HepG2 (cell line): ENCODE measurements around the gene PCDHGB2. TPM values are rescaled to one million over a fixed set of nuclear protein-coding genes. Genes with fewer than 3 reads are reported as not detected.
A peak's percentile ranks its signal among the peaks of the same experiment; 100 is the strongest.

Experiments used
- FOXM1 ChIP-seq: sonication (generic); formaldehyde crosslinking; IDR thresholded peaks from 2 replicates; pipeline ENCODE4 v1.5.0; 2020; ENCODE audit warnings: missing genetic modification reagents
- HMGXB3 ChIP-seq: sonication (generic); formaldehyde crosslinking; IDR thresholded peaks from 2 replicates; pipeline ENCODE4 v1.4.0; 2020; ENCODE audit warnings: missing genetic modification reagents, borderline replicate concordance
- MAFF ChIP-seq: IDR thresholded peaks from 2 replicates; pipeline ENCODE4 v1.6.1; 2011; ENCODE audit warnings: low read depth, low read length, improper control_type of control experiment
- MATR3 ChIP-seq: sonication (generic); formaldehyde crosslinking; IDR thresholded peaks from 2 replicates; pipeline ENCODE4 v1.4.0; 2020; ENCODE audit warnings: missing genetic modification reagents
- NAIF1 ChIP-seq: sonication (generic); formaldehyde crosslinking; IDR thresholded peaks from 2 replicates; pipeline ENCODE4 v1.5.0; 2020; ENCODE audit warnings: mild to moderate bottlenecking, missing genetic modification reagents, borderline replicate concordance
- NFE2L2 ChIP-seq: fragments of 150-350 bp; IDR thresholded peaks from 2 replicates; pipeline ENCODE4 v1.6.1; 2014; ENCODE audit warnings: low read length
- POLR2G ChIP-seq: fragments of 200-400 bp; formaldehyde crosslinking; IDR thresholded peaks from 2 replicates; pipeline ENCODE4 v1.6.1; 2018; ENCODE audit warnings: mild to moderate bottlenecking, low read depth, low read length, moderate library complexity
- ZBTB21 ChIP-seq: sonication (generic); formaldehyde crosslinking; IDR thresholded peaks from 2 replicates; pipeline ENCODE4 v1.4.0; 2020; ENCODE audit warnings: missing genetic modification reagents
- ZBTB34 ChIP-seq: sonication (generic); formaldehyde crosslinking; IDR thresholded peaks from 2 replicates; pipeline ENCODE4 v1.8.0; 2022; ENCODE audit warnings: mild to moderate bottlenecking, missing genetic modification reagents
- ZNF160 ChIP-seq: sonication (generic); formaldehyde crosslinking; IDR thresholded peaks from 2 replicates; pipeline ENCODE4 v1.8.0; 2022; ENCODE audit warnings: mild to moderate bottlenecking, inconsistent platforms, missing genetic modification reagents
- ZNF18 ChIP-seq: sonication (generic); formaldehyde crosslinking; IDR thresholded peaks from 2 replicates; pipeline ENCODE4 v1.8.0; 2022; ENCODE audit warnings: mild to moderate bottlenecking, missing genetic modification reagents; ENCODE audit not compliant: insufficient replicate concordance
- ZNF24 ChIP-seq: fragments of 450-650 bp; IDR thresholded peaks from 2 replicates; pipeline ENCODE4 v1.6.1; 2017; ENCODE audit warnings: antibody characterized with exemption, mild to moderate bottlenecking
- ZNF367 ChIP-seq: sonication (generic); formaldehyde crosslinking; IDR thresholded peaks from 2 replicates; pipeline ENCODE4 v1.4.0; 2020; ENCODE audit warnings: missing genetic modification reagents, borderline replicate concordance
- ZNF503 ChIP-seq: sonication (generic); formaldehyde crosslinking; IDR thresholded peaks from 2 replicates; pipeline ENCODE4 v1.4.0; 2020; ENCODE audit warnings: missing genetic modification reagents
- ZNF710 ChIP-seq: sonication (generic); formaldehyde crosslinking; IDR thresholded peaks from 2 replicates; pipeline ENCODE4 v1.5.0; 2020; ENCODE audit warnings: mild to moderate bottlenecking, missing genetic modification reagents, borderline replicate concordance
- ZNF772 ChIP-seq: sonication (generic); formaldehyde crosslinking; IDR thresholded peaks from 2 replicates; pipeline ENCODE4 v1.5.0; 2020; ENCODE audit warnings: mild to moderate bottlenecking, missing genetic modification reagents
- ZNF776 ChIP-seq: sonication (generic); formaldehyde crosslinking; IDR thresholded peaks from 2 replicates; pipeline ENCODE4 v1.4.0; 2020; ENCODE audit warnings: mild to moderate bottlenecking, missing genetic modification reagents
- polyA plus RNA-seq, 8 experiments: library from polyadenylated mRNA; depleted of rRNA in 3 of 8; stranded (reverse) in 7 of 8; unstranded in 1 of 8; fragments of >200 nt; fragmentation: Illumina TruSeq in 4 of 8; extraction: Trizol in 4 of 8; gene quantifications; 2 replicates each; pipeline versions ENCODE4 v1.2.1 to v1.2.3, GENCODE V29; 2011 to 2016; ENCODE audit warnings: low read depth in 4 of 8, missing spikeins in 1 of 8, mixed read lengths in 1 of 8; ENCODE audit not compliant: insufficient read depth in 1 of 8
- total RNA-seq, 5 experiments: library from RNA; depleted of rRNA; stranded (reverse); fragments of >200 nt; fragmentation: Illumina TruSeq; extraction: Trizol; gene quantifications; 2 replicates each; pipeline ENCODE4 v1.2.3, GENCODE V29; 2016; ENCODE audit warnings: low read depth in 1 of 5

PCDHGB2 gene
- total and polyA plus RNA-seq, 2 of the 13 experiments (the other 11 are each of a cell fraction or from before 2014, with no cell fraction given) = 0.64 to 0.82 TPM

GRCh38 chr5:141320225-141321169, 39.3 kb upstream of the PCDHGB2 start, which contains the start of gene TAF7 (continued):
- TF ChIP-seq ZNF710 (CRISPR knock-in tag) (no peak), ZBTB21 (CRISPR knock-in tag) (no peak), MAFF (no peak), ZNF160 (CRISPR knock-in tag) (no peak), FOXM1 (CRISPR knock-in tag) (no peak), HMGXB3 (CRISPR knock-in tag) (no peak), ZNF18 (CRISPR knock-in tag) (peak; percentile 87), ZNF772 (CRISPR knock-in tag) (peak; percentile 91), ZNF24 (no peak), MATR3 (CRISPR knock-in tag) (no peak), NFE2L2 (no peak), NAIF1 (peak; percentile 86), ZNF367 (CRISPR knock-in tag) (no peak), ZNF503 (CRISPR knock-in tag) (peak; percentile 26; the same call in 1 of the 2 replicates), ZBTB34 (peak; percentile 44; the same call in 1 of the 2 replicates), POLR2G (peak; percentile 97), ZNF776 (CRISPR knock-in tag) (peak; percentile 68; the same call in 1 of the 2 replicates)
